Measurements from ENCODE around the gene RMND5A. TPM values are rescaled to one million over a fixed set of nuclear protein-coding genes. Genes with fewer than 3 reads are reported as not detected.

Gene RMND5A
- total RNA-seq, 1 experiment from 2014 or later, result 34.1 TPM

DNA sequence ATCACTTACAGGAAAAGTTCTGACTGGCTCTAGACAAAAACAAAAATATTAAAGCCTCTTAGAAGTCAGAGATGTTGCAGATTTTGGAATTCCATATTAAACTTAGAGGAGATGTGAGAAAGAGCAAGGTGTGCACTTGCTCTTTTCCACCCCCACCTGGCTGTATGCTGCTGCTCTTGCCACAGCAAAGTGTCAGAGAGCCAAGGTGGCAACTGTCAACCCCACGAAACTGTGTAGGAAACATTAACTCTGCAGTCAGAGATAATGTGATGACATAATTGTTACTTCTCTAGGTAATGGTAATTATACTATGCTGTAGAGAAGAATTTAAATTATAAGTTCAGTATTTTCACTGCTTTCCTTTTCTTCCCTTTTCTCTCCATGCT is 45.2 kb downstream of the RMND5A start:
- peaks cover 12% of the 10 kb centered on the region for H3K36me3 ChIP-seq (ENCODE audit: low read depth, low read length)
- H3K27me3 ChIP-seq (ENCODE audit: low read length), result no peaks in the 10 kb centered on the region
- no peak overlapping the region for H3K27ac ChIP-seq (ENCODE audit: low read length)
- no peaks in the 10 kb centered on the region for H3F3A ChIP-seq (ENCODE audit: low read length, unreplicated experiment)
- no peak for ATAC-seq
- intact Hi-C loops (cut with micrococcal nuclease), result loop anchor here (2.0 kb wide), 1 partner anchor 43 kb away; no protein-coding TSS in a partner anchor
- H2AFZ ChIP-seq (ENCODE audit: low read length), result no peak overlapping the region
- H3K4me2 ChIP-seq (ENCODE audit: low read length), result no peak overlapping the region
- no peak overlapping the region for H3K9ac ChIP-seq (ENCODE audit: low read length)
- DNase-seq, result no peak
- POLR2A ChIA-PET (ENCODE audit: unreplicated experiment), result no interaction called here
- no TSS peak for BruUV-seq (replicated peaks)
- H3K79me2 ChIP-seq (ENCODE audit: low read length), result no peaks in the 10 kb centered on the region
- CTCF ChIA-PET, result interaction anchor here (0.6 kb wide), 1 partner anchor 11 kb away, joined by 4 read pairs; no protein-coding TSS in a partner anchor
- no peaks in the 10 kb centered on the region for H3K4me1 ChIP-seq (ENCODE audit: insufficient read depth, low read length)
- H3K9me3 ChIP-seq (ENCODE audit: low read length), result no peaks in the 10 kb centered on the region
- no peak overlapping the region for H3K4me3 ChIP-seq (ENCODE audit: low read length)
- H3K9me2 ChIP-seq (replicated peaks; ENCODE audit: low read length), result no peaks in the 10 kb centered on the region
- H4K20me1 ChIP-seq (ENCODE audit: low read length), result no peaks in the 10 kb centered on the region
- TF ChIP-seq, protein P1, sequence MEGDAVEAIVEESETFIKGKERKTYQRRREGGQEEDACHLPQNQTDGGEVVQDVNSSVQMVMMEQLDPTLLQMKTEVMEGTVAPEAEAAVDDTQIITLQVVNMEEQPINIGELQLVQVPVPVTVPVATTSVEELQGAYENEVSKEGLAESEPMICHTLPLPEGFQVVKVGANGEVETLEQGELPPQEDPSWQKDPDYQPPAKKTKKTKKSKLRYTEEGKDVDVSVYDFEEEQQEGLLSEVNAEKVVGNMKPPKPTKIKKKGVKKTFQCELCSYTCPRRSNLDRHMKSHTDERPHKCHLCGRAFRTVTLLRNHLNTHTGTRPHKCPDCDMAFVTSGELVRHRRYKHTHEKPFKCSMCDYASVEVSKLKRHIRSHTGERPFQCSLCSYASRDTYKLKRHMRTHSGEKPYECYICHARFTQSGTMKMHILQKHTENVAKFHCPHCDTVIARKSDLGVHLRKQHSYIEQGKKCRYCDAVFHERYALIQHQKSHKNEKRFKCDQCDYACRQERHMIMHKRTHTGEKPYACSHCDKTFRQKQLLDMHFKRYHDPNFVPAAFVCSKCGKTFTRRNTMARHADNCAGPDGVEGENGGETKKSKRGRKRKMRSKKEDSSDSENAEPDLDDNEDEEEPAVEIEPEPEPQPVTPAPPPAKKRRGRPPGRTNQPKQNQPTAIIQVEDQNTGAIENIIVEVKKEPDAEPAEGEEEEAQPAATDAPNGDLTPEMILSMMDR (conservative IDR thresholded peaks at IDR 0.05; ENCODE audit: low read depth, low read length), result no peak
- no peak for TF ChIP-seq EZH2 (IDR thresholded peaks at IDR 0.05; ENCODE audit: low read length, unreplicated experiment)
- TF ChIP-seq EZH2phosphoT487 (IDR thresholded peaks at IDR 0.05; ENCODE audit: borderline replicate concordance, low read length), result no peak

DNA sequence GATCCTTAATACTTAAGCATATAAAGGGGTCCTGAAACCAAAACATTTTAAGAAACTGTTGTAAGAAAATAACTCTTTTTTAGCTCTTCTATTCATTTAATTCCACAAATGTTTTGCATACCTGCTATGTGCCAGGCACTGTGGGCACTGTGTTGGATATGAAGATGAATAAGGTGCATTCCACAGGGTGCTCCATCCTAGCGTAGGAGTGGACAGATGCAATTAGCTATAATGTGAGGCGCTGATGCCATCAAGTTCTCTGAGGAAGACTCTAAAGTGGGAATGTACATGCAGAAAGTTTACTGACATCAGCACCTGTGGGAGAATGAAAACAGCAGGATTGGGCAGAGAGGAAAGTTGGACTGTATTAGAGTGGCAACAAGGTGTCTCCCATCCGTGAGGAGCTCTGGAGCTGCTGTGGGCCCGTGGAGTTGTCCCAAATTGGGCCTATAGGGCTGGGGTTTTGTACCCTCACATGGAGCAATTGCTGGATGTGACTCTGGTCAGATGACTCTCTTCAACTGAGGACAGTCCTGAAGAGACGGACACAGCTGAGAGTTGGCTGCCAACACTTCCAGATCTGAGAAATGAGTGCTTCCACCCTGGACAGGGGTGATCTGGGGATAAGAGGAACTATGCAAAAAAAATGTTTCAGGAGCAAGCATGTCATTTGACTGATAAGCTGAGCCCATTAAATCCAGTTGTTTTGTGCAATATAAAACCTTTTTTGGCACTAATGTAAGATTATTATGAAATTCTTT is 48.3 kb downstream of the RMND5A start:
- BruUV-seq (replicated peaks), result no TSS peak
- H3K27me3 ChIP-seq (ENCODE audit: low read length), result no peaks in the 10 kb centered on the region
- peaks cover 16% of the 10 kb centered on the region for H3K36me3 ChIP-seq (ENCODE audit: low read depth, low read length)

More for the DNA sequence above, 48.3 kb downstream of the RMND5A start:
- Histone ChIP-seq H3K4me1 (ENCODE audit: insufficient read depth, low read length) (no peaks in the 10 kb centered on the region), H3K4me3 (ENCODE audit: low read length) (no peak overlapping the region), H3K9me3 (ENCODE audit: low read length) (no peaks in the 10 kb centered on the region), H3F3A (ENCODE audit: low read length, unreplicated experiment) (no peaks in the 10 kb centered on the region), H4K20me1 (ENCODE audit: low read length) (no peaks in the 10 kb centered on the region), H3K79me2 (ENCODE audit: low read length) (no peaks in the 10 kb centered on the region), H2AFZ (ENCODE audit: low read length) (no peak overlapping the region), H3K4me2 (ENCODE audit: low read length) (no peak overlapping the region), H3K27ac (ENCODE audit: low read length) (no peak overlapping the region), H3K9ac (ENCODE audit: low read length) (no peak overlapping the region), H3K9me2 (replicated peaks; ENCODE audit: low read length) (no peaks in the 10 kb centered on the region)
- intact Hi-C loops (cut with micrococcal nuclease), result no loop called here
- no peak for DNase-seq
- no peak for ATAC-seq
- CTCF ChIA-PET, result no interaction called here
- TF ChIP-seq, protein P1 (conservative IDR thresholded peaks at IDR 0.05; ENCODE audit: low read depth, low read length), result no peak
- no peak for TF ChIP-seq EZH2 (IDR thresholded peaks at IDR 0.05; ENCODE audit: low read length, unreplicated experiment)
- no peak for TF ChIP-seq EZH2phosphoT487 (IDR thresholded peaks at IDR 0.05; ENCODE audit: borderline replicate concordance, low read length)
- POLR2A ChIA-PET (ENCODE audit: unreplicated experiment), result no interaction called here
